Fibroblast of skin of right quadriceps (primary cell): Measurements from ENCODE around the gene INTS2.
"Not testable (repeated sequence)": the region's sequence is repeated elsewhere in the genome, so short reads cannot be mapped to it uniquely, and the experiment has no call there.

Experiments
- DNase-seq: peaks from one replicate; pipeline ENCODE4 v3.0.0-alpha.2; 2013

Gene INTS2

GRCh38 chr17:61895391-61895790, 32.4 kb downstream of the INTS2 start:
- DNase-seq: no peak

DNA sequence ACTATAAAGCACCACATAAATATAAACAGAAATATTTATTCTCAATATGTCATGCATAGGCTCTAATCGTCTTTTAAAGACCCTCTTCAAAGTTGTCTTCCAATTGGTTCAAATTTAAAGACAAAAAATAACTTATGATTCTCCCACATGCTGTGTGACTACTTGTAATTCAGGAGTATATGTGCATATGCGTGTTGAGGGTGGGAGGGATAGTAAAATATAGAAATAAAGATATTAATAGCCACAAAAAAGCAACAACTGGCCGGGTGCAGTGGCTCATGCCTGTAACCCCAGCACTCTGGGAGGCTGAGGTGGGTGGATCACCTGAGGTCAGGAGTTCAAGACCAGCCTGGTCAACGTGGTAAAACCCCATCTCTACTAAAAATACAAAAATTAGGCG, 33.5 kb downstream of the INTS2 start:
- DNase-seq: not testable (repeated sequence)

DNA sequence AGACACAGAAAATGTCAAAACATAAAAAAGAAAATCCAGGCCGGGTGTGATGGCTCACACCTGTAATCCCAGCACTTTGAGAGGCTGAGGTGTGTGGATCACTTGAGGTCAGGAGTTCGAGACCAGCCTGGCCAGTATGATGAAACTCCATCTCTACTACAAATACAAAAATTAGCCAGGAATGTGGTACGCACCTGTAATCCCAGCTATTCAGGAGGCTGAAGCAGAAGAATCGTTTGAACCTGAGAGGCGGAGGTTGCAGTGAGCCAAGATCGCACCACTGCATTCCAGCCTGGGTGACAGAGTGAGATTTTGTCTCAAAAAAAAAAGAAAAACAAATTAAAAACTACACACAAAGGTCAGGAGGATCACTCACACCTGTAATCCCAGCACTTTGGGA, 40.0 kb downstream of the INTS2 start:
- not testable (repeated sequence) for DNase-seq

DNA sequence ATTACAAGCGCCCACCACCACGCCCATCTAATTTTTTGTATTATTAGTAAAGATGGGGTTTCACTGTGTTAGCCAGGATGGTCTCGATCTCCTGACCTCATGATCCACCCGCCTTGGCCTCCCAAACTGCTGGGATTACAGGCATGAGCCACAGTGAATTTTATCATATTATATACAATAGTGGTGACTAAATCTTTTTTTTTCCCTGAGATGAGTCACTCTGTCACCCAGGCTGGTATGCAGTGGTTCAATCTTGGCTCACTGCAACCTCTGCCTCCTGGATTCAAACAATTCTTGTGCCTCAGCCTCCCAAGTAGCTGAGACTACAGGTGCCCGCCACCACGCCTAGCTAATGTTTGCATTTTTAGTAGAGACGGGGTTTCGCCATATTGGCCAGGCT, 41.9 kb downstream of the INTS2 start:
- DNase-seq: peak; percentile 29

DNA sequence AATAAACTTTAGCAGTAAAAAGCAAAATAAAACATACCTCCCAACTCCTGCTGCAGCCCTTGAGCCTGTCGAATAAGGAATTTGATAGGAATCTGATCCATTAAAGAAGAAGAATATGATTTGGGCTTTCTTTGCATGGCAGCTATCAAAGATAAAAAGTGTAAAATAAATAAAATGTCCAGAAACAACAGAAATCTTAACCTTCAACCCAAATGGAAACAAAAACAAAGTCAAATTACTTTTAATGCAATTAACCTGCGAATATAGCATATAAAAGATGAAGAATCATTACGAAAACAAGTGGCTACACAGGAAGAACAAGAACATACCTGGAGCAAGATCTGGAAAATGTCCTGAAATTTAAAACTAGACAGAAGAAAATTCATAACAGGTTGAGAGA, 42.9 kb downstream of the INTS2 start:
- no peak for DNase-seq

- DNase-seq: no peak
Observed at GRCh38 chr17:61880589-61881102, 47.1 kb downstream of the INTS2 start.

GRCh38 chr17:61878984-61879612, 48.7 kb downstream of the INTS2 start:
- no peak for DNase-seq

GRCh38 chr17:61878520-61878919, 49.3 kb downstream of the INTS2 start:
- no peak for DNase-seq

- DNase-seq: no peak
Observed at GRCh38 chr17:61877837-61878236, 49.9 kb downstream of the INTS2 start.

DNA sequence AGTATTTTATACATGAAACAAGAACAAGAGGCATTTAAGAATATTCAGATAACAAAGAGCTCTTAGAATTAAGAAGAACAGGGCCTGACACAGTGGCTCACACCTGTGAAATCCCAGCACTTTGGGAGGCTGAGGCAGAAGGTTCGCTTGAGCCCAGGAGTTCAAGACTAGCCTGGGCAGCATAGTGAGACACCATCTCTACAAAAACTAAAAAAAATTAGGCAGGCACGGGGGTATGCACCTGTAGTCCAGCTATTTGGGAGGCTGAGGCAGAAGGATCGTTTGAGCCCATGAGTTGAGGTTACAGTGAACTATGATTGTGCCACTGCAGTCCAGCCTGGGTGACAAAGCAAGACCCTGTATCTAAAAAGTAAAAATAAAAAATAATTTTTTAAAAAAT, 52.0 kb downstream of the INTS2 start:
- DNase-seq: no peak

DNA sequence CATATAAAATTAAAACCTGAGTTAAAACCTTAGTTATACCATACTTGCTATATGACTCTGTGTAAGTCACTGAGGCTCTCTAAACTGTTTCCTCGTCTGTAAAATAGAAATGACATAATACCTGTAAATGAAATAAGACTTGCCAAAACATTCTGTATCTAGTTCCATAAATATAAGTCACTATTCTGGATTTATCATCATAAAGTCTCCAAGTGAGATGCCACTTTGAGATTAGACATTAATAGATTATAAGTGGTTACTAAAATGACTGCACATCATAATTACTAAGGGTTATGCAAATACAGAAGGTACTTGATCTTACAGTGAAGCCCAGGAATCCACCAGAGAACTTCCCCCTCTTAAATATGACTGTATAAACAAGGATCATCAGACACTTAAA, 52.5 kb downstream of the INTS2 start:
- DNase-seq: no peak

DNA sequence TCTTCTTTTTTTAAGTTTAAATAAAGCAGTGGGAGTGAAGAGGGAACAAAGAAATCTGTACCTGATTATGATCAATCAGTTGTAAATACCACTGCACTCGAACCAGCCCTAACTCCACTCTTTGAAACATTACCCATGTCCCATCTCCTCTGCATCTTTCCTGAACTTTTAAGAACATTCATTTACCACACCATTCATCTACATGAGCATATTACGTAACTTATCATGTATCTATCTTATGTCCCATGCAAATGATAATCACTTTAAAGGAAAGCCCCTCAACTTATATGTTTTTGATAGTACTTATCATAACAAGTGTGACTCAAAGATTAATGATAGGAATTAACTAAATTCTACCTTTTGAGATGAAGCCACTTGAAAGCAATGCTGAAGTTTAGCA, 53.7 kb downstream of the INTS2 start:
- DNase-seq: no peak

- no peak for DNase-seq
Observed at GRCh38 chr17:61872099-61872498, 55.7 kb downstream of the INTS2 start.

GRCh38 chr17:61869138-61869537, 58.6 kb downstream of the INTS2 start:
- no peak for DNase-seq

DNA sequence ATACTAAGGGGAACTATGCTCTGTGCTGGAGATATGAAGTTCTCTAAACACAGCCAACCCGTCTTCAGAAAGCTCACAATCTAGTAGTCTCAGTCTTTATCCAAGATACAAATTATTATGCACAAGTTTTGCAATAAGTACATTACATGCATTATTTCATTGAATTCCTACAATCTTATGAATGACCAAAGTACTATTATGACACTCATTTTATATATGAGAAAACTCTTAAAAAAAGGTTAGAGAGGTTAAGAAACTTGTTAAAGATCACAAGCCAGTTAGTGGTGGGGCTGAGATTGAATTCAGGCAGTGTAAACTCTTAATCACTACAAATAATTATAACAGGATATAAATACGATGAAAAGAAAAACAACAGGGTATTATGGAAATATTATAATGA, 59.7 kb downstream of the INTS2 start:
- no peak for DNase-seq

DNA sequence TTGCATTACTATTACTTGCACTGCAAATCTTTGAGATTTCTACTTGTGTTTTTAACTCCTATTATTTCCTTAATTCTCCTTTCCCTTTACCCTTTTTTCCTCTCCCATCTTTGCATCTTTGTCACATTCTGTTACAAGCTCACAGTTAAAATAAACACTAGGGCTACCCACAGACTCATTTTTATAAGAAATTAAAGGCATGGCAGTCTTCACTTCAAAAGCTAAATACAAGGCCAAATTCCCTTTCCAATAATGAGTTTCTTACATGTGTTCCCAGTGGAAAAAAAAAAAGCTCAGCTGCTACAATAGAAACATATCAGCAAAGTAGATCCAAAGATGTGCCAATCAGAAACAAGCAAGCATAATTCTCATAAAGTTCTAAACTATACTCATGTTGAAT, 60.7 kb downstream of the INTS2 start:
- no peak for DNase-seq

DNA sequence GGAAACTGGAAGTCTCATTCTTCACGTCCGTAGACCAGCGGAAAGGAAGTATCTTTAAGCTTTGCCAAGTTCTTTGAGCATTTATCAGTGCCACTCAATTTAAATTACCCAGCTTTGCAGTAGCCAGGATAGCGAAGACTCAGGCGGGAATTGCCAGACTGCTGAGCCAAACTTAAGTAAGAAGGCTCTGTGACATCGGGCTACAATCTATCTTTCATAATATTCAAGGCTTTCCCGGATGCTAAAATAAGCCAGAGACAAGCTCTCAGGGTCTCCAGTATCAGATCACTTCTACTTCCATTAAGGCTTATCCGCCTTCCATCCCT, 64.0 kb downstream of the INTS2 start:
- DNase-seq: no peak

DNA sequence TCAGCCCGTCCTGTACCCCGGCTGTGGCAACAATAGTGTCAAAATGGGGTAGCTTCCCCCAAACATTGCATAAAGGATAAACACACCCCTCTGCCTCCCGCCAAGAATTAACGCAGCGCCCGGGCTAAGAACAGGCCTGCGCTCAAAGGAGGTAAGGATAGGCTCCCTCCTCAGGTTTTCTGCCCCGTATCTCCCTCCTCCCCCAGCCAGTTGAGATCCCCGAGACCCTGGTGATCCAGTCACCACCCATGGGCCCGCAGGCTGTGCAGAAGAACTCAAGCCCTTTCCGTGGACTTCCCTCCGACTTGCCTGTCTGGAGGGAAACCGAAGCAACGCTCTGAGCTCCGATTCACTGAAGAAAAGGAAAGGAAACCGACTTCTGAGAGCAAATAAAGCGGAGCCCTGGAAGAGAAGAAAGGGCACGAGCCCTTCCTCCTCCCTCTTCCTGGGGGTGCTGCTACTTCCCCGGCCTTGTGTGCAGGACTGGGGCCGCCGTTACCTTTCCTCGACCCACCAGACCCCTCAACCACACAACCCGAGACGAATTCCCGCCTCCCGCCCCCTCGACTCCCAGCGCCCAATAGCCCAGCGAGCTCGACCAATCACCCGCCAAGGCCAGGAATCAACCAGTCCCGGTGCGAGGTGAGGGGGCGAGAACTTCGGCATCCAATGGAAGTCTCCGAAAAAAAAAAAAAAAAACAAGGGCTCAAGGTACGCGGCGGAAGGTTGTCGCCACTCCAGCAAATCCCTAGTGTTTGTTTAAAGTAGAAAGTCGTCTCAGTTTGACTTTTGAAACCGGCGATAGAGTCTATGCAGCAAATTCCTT, 64.6 kb downstream of the INTS2 start, which contains the start of gene BRIP1:
BRIP1 (minus strand) TSS at position 554 of the 826 bp plus-strand sequence. CDS start 1,989 bp downstream, outside the sequence.
- peak; percentile 95 for DNase-seq

DNA sequence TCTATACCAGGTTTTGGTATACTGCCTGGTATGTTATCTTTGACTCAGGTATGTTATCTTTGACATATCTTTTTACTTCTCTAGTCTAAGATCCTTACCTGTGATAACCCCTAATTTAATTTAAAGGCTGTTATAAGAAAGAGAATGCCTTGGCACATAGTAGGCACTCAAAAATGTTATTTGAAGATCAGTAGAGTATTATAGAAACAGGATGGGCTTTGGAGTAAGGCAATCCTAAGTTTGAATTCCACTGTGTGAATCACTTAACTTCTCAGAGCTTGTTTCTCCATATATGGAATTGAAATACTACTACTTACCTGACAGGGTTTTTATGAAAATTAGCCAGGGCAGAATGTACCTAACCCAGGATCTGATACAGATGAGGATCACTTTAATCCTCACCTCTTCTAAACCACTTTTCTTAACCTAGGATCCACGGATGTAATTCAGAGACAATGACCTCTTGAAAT, 65.6 kb downstream of the INTS2 start:
- DNase-seq: peak; percentile 56

- DNase-seq: not testable (repeated sequence)
Observed at GRCh38 chr17:61860397-61860796, 67.4 kb downstream of the INTS2 start.

DNA sequence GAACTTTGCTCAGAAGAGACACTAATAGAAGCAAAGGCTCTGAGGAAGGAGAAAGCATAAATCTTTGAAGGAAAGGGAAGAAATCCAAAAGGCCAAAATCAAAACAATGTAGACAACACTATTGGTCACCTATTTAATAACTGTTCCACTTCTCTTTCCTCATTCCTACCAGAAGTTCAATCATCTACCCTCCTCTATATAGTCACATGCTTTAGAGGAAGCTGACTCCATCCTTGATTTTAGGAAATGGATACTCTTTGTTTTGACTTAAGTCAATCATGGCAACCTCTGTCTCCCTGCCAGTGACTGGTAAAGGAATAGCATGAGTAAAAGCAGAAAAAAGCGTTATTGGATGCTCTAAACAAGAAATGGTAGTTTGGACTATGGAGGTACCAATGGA, 71.7 kb downstream of the INTS2 start:
- DNase-seq: no peak

GRCh38 chr17:61852857-61853256, 74.9 kb downstream of the INTS2 start:
- DNase-seq: no peak

GRCh38 chr17:61849674-61850073, 78.1 kb downstream of the INTS2 start:
- DNase-seq: no peak

GRCh38 chr17:61848896-61849295, 78.9 kb downstream of the INTS2 start:
- no peak for DNase-seq
